H1 (cell line): ENCODE results near the gene KRT84. TPM values are rescaled to one million over a fixed set of nuclear protein-coding genes. Genes with fewer than 3 reads are reported as not detected.

ENCODE experiments used
- CTCF ChIA-PET: fragments of 300-600 bp; sonication (Branson Sonifier 250); formaldehyde crosslinking; loops from one replicate; lab custom pipeline; 2021; ENCODE audit not compliant: partially characterized antibody; lab: Charles Lee
- POLR2A ChIA-PET: fragments of 300-600 bp; sonication (Branson Sonifier 250); formaldehyde crosslinking; loops from one replicate; lab custom pipeline; 2021; ENCODE audit warnings: inconsistent platforms; ENCODE audit not compliant: partially characterized antibody; lab: Charles Lee
- DNase-seq, 2 experiments: peaks; one replicate each; pipeline versions ENCODE4 v3.0.0 to v3.0.0-alpha.2; 2010 to 2022; ENCODE audit warnings: low spot score in 2 of 2, low read depth in 1 of 2, mixed read lengths in 1 of 2
- FAIRE-seq: peaks from 2 replicates; lab custom pipeline; 2011; peaks lifted over from hg19 to GRCh38; lab: Jason Lieb, UNC
- H2AFZ ChIP-seq: 2 replicates; pipeline ENCODE4 v1.8.1; 2012; ENCODE audit warnings: low read length, inconsistent platforms
- H2AK5ac ChIP-seq: 2 replicates; pipeline ENCODE4 v1.6.1; 2013; ENCODE audit warnings: low read depth, low read length
- H2BK120ac ChIP-seq: replicated peaks from 2 replicates; pipeline ENCODE3; 2013; ENCODE audit warnings: low read depth, low read length, inconsistent platforms
- H2BK12ac ChIP-seq: 2 replicates; pipeline ENCODE4 v1.6.1; 2013; ENCODE audit warnings: low read depth, low read length
- H2BK15ac ChIP-seq: 2 replicates; pipeline ENCODE4 v1.6.1; 2013; ENCODE audit warnings: low read length
- H2BK20ac ChIP-seq: 2 replicates; pipeline ENCODE4 v1.6.1; 2013; ENCODE audit warnings: low read length
- H2BK5ac ChIP-seq: 2 replicates; pipeline ENCODE4 v1.6.1; 2013; ENCODE audit warnings: low read depth, low read length
- H3K14ac ChIP-seq: 2 replicates; pipeline ENCODE4 v1.6.1; 2013; ENCODE audit warnings: inconsistent platforms; ENCODE audit not compliant: insufficient read length
- H3K18ac ChIP-seq: 2 replicates; pipeline ENCODE4 v1.6.1; 2013; ENCODE audit warnings: low read length; ENCODE audit errors: extremely low read depth
- H3K23ac ChIP-seq: 2 replicates; pipeline ENCODE4 v1.6.1; 2013; ENCODE audit warnings: inconsistent platforms; ENCODE audit not compliant: insufficient read length
- H3K23me2 ChIP-seq: 2 replicates; pipeline ENCODE4 v1.6.1; 2013; ENCODE audit warnings: low read depth, low read length
- H3K27ac ChIP-seq: 2 replicates; pipeline ENCODE4 v1.6.1; 2011; ENCODE audit warnings: low read depth, low read length, inconsistent platforms
- H3K27me3 ChIP-seq, 4 experiments: replicated peaks in 1 of 4; 1 replicate in 1 of 4; 2 replicates in 3 of 4; pipeline versions ENCODE4 v1.6.1 to v1.8.1; 2011 to 2013; ENCODE audit warnings: low read length in 3 of 4, mild to moderate bottlenecking in 3 of 4, inconsistent platforms in 2 of 4, mixed read lengths in 2 of 4, moderate library complexity in 1 of 4; ENCODE audit not compliant: control insufficient read depth in 3 of 4, insufficient read depth in 3 of 4; ENCODE audit errors: extremely low read depth in 1 of 4
- H3K36me3 ChIP-seq, 4 experiments: 2 replicates each; pipeline versions ENCODE4 v1.6.1 to v1.8.1; 2011 to 2013; ENCODE audit warnings: mild to moderate bottlenecking in 4 of 4, low read length in 3 of 4, moderate library complexity in 2 of 4, control low read depth in 1 of 4, inconsistent platforms in 1 of 4; ENCODE audit not compliant: insufficient read depth in 4 of 4, control insufficient read depth in 2 of 4
- H3K4ac ChIP-seq: replicated peaks from 2 replicates; pipeline ENCODE3; 2013; ENCODE audit warnings: low read length, low read depth, mixed read lengths, inconsistent platforms; ENCODE audit not compliant: insufficient read length
- H3K4me1 ChIP-seq, 4 experiments: replicated peaks in 1 of 4; 1 replicate in 1 of 4; 2 replicates in 3 of 4; pipeline versions ENCODE4 v1.6.1 to v1.8.1; 2011 to 2013; ENCODE audit warnings: low read length in 3 of 4, inconsistent platforms in 2 of 4, mixed read lengths in 1 of 4; ENCODE audit not compliant: insufficient read depth in 4 of 4, control insufficient read depth in 3 of 4
- H3K4me2 ChIP-seq, 2 experiments: 2 replicates each; pipeline versions ENCODE4 v1.6.1 to v1.8.1; 2011 to 2013; ENCODE audit warnings: low read depth in 2 of 2, low read length in 2 of 2, control low read depth in 1 of 2, inconsistent platforms in 1 of 2, mild to moderate bottlenecking in 1 of 2; ENCODE audit not compliant: insufficient read depth in 1 of 2
- H3K4me3 ChIP-seq, 4 experiments: fragments of 200-600, 300-600 bp in 1 of 4; sonication (generic), shearing (Covaris generic), sonication (Bioruptor Twin) in 1 of 4; 2 replicates each; pipeline versions ENCODE4 v1.5.1 to v1.8.1; 2011 to 2016; ENCODE audit warnings: low read length in 4 of 4, low read depth in 3 of 4, control low read depth in 2 of 4, inconsistent platforms in 2 of 4, mild to moderate bottlenecking in 2 of 4, mixed read lengths in 1 of 4, moderate library complexity in 1 of 4; ENCODE audit not compliant: insufficient read depth in 2 of 4; ENCODE audit errors: extremely low read depth in 1 of 4
- H3K56ac ChIP-seq: replicated peaks from 2 replicates; pipeline ENCODE3; 2013; ENCODE audit warnings: low read depth, mild to moderate bottlenecking, mixed read lengths, low read length, inconsistent platforms; ENCODE audit not compliant: insufficient read length
- H3K79me1 ChIP-seq: 2 replicates; pipeline ENCODE4 v1.6.1; 2013; ENCODE audit warnings: low read depth, low read length, control low read depth
- H3K79me2 ChIP-seq, 2 experiments: 2 replicates each; pipeline versions ENCODE4 v1.6.1 to v1.8.1; 2012 to 2013; ENCODE audit warnings: low read length in 2 of 2, mild to moderate bottlenecking in 2 of 2, inconsistent platforms in 1 of 2; ENCODE audit not compliant: insufficient read depth in 2 of 2, control insufficient read depth in 1 of 2
- H3K9ac ChIP-seq, 4 experiments: replicated peaks in 1 of 4; 1 replicate in 1 of 4; 2 replicates in 3 of 4; pipeline versions ENCODE4 v1.6.1 to v1.8.1; 2011 to 2013; ENCODE audit warnings: low read depth in 3 of 4, low read length in 3 of 4, control low read depth in 2 of 4, mild to moderate bottlenecking in 2 of 4, moderate library complexity in 2 of 4, inconsistent platforms in 1 of 4; ENCODE audit errors: extremely low read depth in 1 of 4
- H3K9me3 ChIP-seq, 2 experiments: 2 replicates each; pipeline versions ENCODE4 v1.6.1 to v1.8.1; 2012 to 2013; ENCODE audit warnings: mild to moderate bottlenecking in 2 of 2, moderate library complexity in 2 of 2, control low read depth in 1 of 2, inconsistent platforms in 1 of 2, low read depth in 1 of 2, low read length in 1 of 2, mixed read lengths in 1 of 2; ENCODE audit not compliant: insufficient read depth in 2 of 2
- H4K20me1 ChIP-seq, 2 experiments: replicated peaks in 1 of 2; 2 replicates each; pipeline versions ENCODE3 to v1.8.1; 2011 to 2013; ENCODE audit warnings: inconsistent platforms in 2 of 2, low read length in 2 of 2, mild to moderate bottlenecking in 1 of 2; ENCODE audit not compliant: insufficient read depth in 2 of 2, control insufficient read depth in 1 of 2
- H4K5ac ChIP-seq: 2 replicates; pipeline ENCODE4 v1.6.1; 2013; ENCODE audit warnings: low read length, low read depth, mixed read lengths, inconsistent platforms; ENCODE audit not compliant: insufficient read length
- H4K8ac ChIP-seq: 2 replicates; pipeline ENCODE4 v1.8.0; 2013; ENCODE audit warnings: mild to moderate bottlenecking, moderate library complexity, low read length, inconsistent platforms; ENCODE audit not compliant: insufficient read depth; ENCODE audit errors: extremely low read depth
- H4K91ac ChIP-seq: replicated peaks from 2 replicates; pipeline ENCODE3; 2013; ENCODE audit warnings: low read length, mixed read lengths, inconsistent platforms; ENCODE audit not compliant: insufficient read length
- BCL11A ChIP-seq, 2 experiments: IDR thresholded peaks; one replicate each; pipeline ENCODE4 v1.6.1; 2011; ENCODE audit warnings: low read depth in 2 of 2, low read length in 2 of 2, mild to moderate bottlenecking in 2 of 2
- CHD2 ChIP-seq: IDR thresholded peaks from 2 replicates; pipeline ENCODE4 v1.6.1; 2012; ENCODE audit warnings: low read length, improper control_type of control experiment
- EGR1 ChIP-seq: IDR thresholded peaks from 2 replicates; pipeline ENCODE4 v1.6.1; 2011; ENCODE audit warnings: low read depth, low read length, borderline replicate concordance
- KDM1A ChIP-seq: fragments of 200-600, 300-600 bp; sonication (generic); IDR thresholded peaks from 2 replicates; pipeline ENCODE4 v1.7.1; 2016; ENCODE audit warnings: mild to moderate bottlenecking, low read length, borderline replicate concordance
- RFX5 ChIP-seq: IDR thresholded peaks from 2 replicates; pipeline ENCODE4 v1.6.1; 2011; ENCODE audit warnings: low read depth, low read length, improper control_type of control experiment, borderline replicate concordance
- SP1 ChIP-seq: IDR thresholded peaks from 2 replicates; pipeline ENCODE4 v1.6.1; 2011; ENCODE audit warnings: low read depth, low read length
- SP4 ChIP-seq: IDR thresholded peaks from 2 replicates; pipeline ENCODE4 v1.6.1; 2012; ENCODE audit warnings: low read length, inconsistent platforms
- WGBS, 2 experiments: shearing (Covaris generic) in 1 of 2; methylation state at CpG; one replicate each; pipeline versions ENCODE4 v1.1.6 to v1.1.7; 2013 to 2015; ENCODE audit warnings: low lambda C conversion rate in 2 of 2, mixed read lengths in 2 of 2, inconsistent platforms in 1 of 2, low coverage in 1 of 2, missing lambda C conversion rate in 1 of 2; ENCODE audit not compliant: insufficient replicate concordance in 2 of 2, insufficient coverage in 1 of 2, insufficient read length in 1 of 2; ENCODE audit errors: extremely low coverage in 1 of 2, missing lambda C conversion rate in 1 of 2; 5-methylcytosine and 5-hydroxymethylcytosine counted together
- polyA plus RNA-seq, 7 experiments: library from polyadenylated mRNA; depleted of rRNA in 3 of 7; stranded (reverse) in 5 of 7; unstranded in 2 of 7; fragments of >200 nt in 5 of 7; fragments of 200-250 nt in 2 of 7; gene quantifications; 1 replicate in 5 of 7; 2 replicates in 1 of 7; 4 replicates in 1 of 7; pipeline versions ENCODE4 v1.2.1 to v1.2.3, GENCODE V29; 2011 to 2013; ENCODE audit warnings: missing spikeins in 2 of 7, mixed read lengths in 2 of 7
- total RNA-seq: library from RNA; stranded (reverse); fragmentation: NEBNext Ultra II Directional; extraction: Animal tissue kit (Norgen Biotek cat#: 25700); gene quantifications from 2 replicates; pipeline ENCODE4 v1.2.1, GENCODE V29; 2021
- TF ChIP-seq, protein P1 (sequence below): IDR thresholded peaks from 2 replicates; pipeline ENCODE4 v1.6.1; 2011; ENCODE audit warnings: low read depth, mild to moderate bottlenecking, low read length; ENCODE audit not compliant: insufficient read depth
- TF ChIP-seq, protein P2 (sequence below): IDR thresholded peaks from 2 replicates; pipeline ENCODE4 v1.6.1; 2012; ENCODE audit warnings: low read length, inconsistent platforms
- TF ChIP-seq, protein P3 (sequence below): IDR thresholded peaks from 2 replicates; pipeline ENCODE4 v1.6.1; 2012; ENCODE audit warnings: inconsistent platforms

The KRT84 gene
- total and polyA plus RNA-seq, 2 of the 8 experiments (the other 6 are each of a cell fraction or from before 2014, with no cell fraction given): not detected

DNA sequence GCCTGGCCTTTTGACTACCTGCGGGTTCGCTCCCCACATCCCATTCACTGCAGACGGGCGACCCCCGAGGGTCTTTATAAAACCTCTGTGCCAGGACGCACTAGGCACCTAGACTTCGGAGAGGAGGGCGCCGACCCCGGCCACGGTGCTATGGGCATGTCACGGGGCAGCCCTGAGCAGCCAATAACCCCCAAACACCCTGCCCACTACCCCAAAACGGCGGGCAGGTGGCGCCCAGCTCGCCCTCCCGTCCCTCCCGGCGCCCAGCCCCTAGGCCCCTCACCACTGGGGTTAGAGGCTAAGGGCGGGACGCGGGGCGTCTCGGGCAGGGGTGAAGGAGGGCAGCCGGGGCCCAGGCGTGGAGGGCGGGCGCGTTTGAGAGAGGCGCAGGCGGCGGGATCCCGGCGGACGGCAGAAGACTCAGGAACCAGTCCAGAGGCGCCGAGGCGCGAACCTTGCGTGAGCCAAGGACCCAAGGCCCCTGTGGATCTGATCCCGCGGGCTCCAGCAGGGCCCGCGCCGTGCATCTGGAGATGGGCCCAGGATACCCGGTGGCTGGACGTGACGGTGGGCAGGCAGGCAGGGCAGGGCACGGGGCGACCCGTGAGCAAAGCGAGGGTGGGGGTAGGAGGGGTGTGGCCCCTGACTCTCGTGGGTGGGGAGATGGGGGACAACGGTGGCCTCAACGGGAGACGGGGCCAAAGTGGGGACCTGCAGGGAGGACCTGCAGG is 29.3 kb downstream of the KRT84 start:
- H2BK5ac ChIP-seq: no peak overlapping the region
- H3K4me2 ChIP-seq: no peak overlapping the region
- H3K4me3 ChIP-seq: no peak overlapping the region
- no peaks in the 10 kb centered on the region for H3K79me1 ChIP-seq
- H2BK120ac ChIP-seq: no peak overlapping the region
- no peaks in the 10 kb centered on the region for H4K20me1 ChIP-seq
- no peaks in the 10 kb centered on the region for H3K36me3 ChIP-seq
- WGBS, 2 experiments: 96% methylated on average over 33 of the region's 56 CpGs; no CpG with 5 or more reads in 1 of the 2 experiments
- H2AK5ac ChIP-seq: no peak overlapping the region
- no peak overlapping the region for H2BK12ac ChIP-seq
- H3K56ac ChIP-seq: no peak overlapping the region
- no peak overlapping the region for H3K4ac ChIP-seq
- H3K9ac ChIP-seq: no peak overlapping the region
- no peaks in the 10 kb centered on the region for H3K79me2 ChIP-seq
- no peak overlapping the region for H4K91ac ChIP-seq
- no peak overlapping the region for H2AFZ ChIP-seq
- no peak overlapping the region for H4K5ac ChIP-seq
- no peak overlapping the region for H2BK15ac ChIP-seq
- H3K23ac ChIP-seq: no peak overlapping the region
- no peak overlapping the region; the same call in 1 of the 2 replicates for H4K8ac ChIP-seq
- H3K27me3 ChIP-seq: no peaks in the 10 kb centered on the region
- H3K4me1 ChIP-seq: no peaks in the 10 kb centered on the region
- H3K14ac ChIP-seq: no peak overlapping the region
- ChIA-PET POLR2A (no interaction called here), CTCF (interaction anchor here (0.6 to 2.0 kb wide), 5 partner anchors 8 to 199 kb away, joined by 4 to 6 read pairs (median 5); no protein-coding TSS in a partner anchor)
- H3K23me2 ChIP-seq: no peaks in the 10 kb centered on the region
- no peaks in the 10 kb centered on the region; a peak in 1 of 4 replicates for H3K9me3 ChIP-seq
- DNase-seq: no peak
- no peak overlapping the region for H3K18ac ChIP-seq
- H3K27ac ChIP-seq: no peak overlapping the region
- H2BK20ac ChIP-seq: no peak overlapping the region
- FAIRE-seq: no peak
- TF ChIP-seq SP1 (no peak), EGR1 (no peak), KDM1A (no peak), SP4 (no peak), RFX5 (no peak), BCL11A (IDR thresholded peaks at IDR 0.05; ENCODE audit: low read depth in 2 of 2, low read length in 2 of 2) (no peak), CHD2 (no peak)
- TF ChIP-seq, protein P1, sequence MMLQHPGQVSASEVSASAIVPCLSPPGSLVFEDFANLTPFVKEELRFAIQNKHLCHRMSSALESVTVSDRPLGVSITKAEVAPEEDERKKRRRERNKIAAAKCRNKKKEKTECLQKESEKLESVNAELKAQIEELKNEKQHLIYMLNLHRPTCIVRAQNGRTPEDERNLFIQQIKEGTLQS: no peak
- TF ChIP-seq, protein P2, sequence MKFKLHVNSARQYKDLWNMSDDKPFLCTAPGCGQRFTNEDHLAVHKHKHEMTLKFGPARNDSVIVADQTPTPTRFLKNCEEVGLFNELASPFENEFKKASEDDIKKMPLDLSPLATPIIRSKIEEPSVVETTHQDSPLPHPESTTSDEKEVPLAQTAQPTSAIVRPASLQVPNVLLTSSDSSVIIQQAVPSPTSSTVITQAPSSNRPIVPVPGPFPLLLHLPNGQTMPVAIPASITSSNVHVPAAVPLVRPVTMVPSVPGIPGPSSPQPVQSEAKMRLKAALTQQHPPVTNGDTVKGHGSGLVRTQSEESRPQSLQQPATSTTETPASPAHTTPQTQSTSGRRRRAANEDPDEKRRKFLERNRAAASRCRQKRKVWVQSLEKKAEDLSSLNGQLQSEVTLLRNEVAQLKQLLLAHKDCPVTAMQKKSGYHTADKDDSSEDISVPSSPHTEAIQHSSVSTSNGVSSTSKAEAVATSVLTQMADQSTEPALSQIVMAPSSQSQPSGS: no peak
- TF ChIP-seq, protein P3, sequence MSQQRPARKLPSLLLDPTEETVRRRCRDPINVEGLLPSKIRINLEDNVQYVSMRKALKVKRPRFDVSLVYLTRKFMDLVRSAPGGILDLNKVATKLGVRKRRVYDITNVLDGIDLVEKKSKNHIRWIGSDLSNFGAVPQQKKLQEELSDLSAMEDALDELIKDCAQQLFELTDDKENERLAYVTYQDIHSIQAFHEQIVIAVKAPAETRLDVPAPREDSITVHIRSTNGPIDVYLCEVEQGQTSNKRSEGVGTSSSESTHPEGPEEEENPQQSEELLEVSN: no peak
